ENCODE measurements around the gene POC1A.

Gene POC1A

GRCh38 chr3:52130966-52131622, 23.1 kb downstream of the POC1A start:
- Histone ChIP-seq H3K4me1 (ENCODE audit: low read depth, poor library complexity, severe bottlenecking) (no peaks in the 10 kb centered on the region), H2AFZ (ENCODE audit: low read depth) (no peak overlapping the region), H3K4me3 (IDR thresholded peaks at IDR 0.05; ENCODE audit: insufficient read depth, low read depth, low read length) (no peak overlapping the region), H4K20me1 (ENCODE audit: insufficient read depth) (no peaks in the 10 kb centered on the region), H3K36me3 (ENCODE audit: insufficient read depth) (no peaks in the 10 kb centered on the region), H3K27ac (no peak overlapping the region), H3K79me2 (ENCODE audit: insufficient read depth, low read depth) (no peaks in the 10 kb centered on the region), H3K9ac (no peak overlapping the region), H3K4me2 (no peak overlapping the region), H3K27me3 (ENCODE audit: insufficient read depth, low read depth) (no peaks in the 10 kb centered on the region)
- no peak for TF ChIP-seq CTCF (conservative IDR thresholded peaks at IDR 0.05; ENCODE audit: low read depth, low read length)

- Histone ChIP-seq H3K4me2 (no peak overlapping the region), H3K27ac (no peak overlapping the region), H3K4me3 (IDR thresholded peaks at IDR 0.05; ENCODE audit: insufficient read depth, low read depth, low read length) (no peak overlapping the region)
Measured at GRCh38 chr3:52128118-52128683, 26.0 kb downstream of the POC1A start.

GRCh38 chr3:52126500-52126899, 27.7 kb downstream of the POC1A start:
- no peaks in the 10 kb centered on the region for H3K79me2 ChIP-seq (ENCODE audit: insufficient read depth, low read depth)
- H3K9ac ChIP-seq: no peak overlapping the region
- no peaks in the 10 kb centered on the region for H3K27me3 ChIP-seq (ENCODE audit: insufficient read depth, low read depth)
- H3K36me3 ChIP-seq (ENCODE audit: insufficient read depth): no peaks in the 10 kb centered on the region
- H3K4me3 ChIP-seq (IDR thresholded peaks at IDR 0.05; ENCODE audit: insufficient read depth, low read depth, low read length): no peak overlapping the region
- H3K4me2 ChIP-seq: no peak overlapping the region
- H2AFZ ChIP-seq (ENCODE audit: low read depth): no peak overlapping the region
- H4K20me1 ChIP-seq (ENCODE audit: insufficient read depth): no peaks in the 10 kb centered on the region
- H3K27ac ChIP-seq: no peak overlapping the region
- H3K4me1 ChIP-seq (ENCODE audit: low read depth, poor library complexity, severe bottlenecking): no peaks in the 10 kb centered on the region
- no peak for TF ChIP-seq CTCF (conservative IDR thresholded peaks at IDR 0.05; ENCODE audit: low read depth, low read length)

More at GRCh38 chr3:52128118-52128683, 26.0 kb downstream of the POC1A start:
- H3K4me1 ChIP-seq (ENCODE audit: low read depth, poor library complexity, severe bottlenecking): no peaks in the 10 kb centered on the region
- no peak overlapping the region for H3K9ac ChIP-seq
- H3K27me3 ChIP-seq (ENCODE audit: insufficient read depth, low read depth): no peaks in the 10 kb centered on the region
- no peaks in the 10 kb centered on the region for H3K36me3 ChIP-seq (ENCODE audit: insufficient read depth)
- H4K20me1 ChIP-seq (ENCODE audit: insufficient read depth): no peaks in the 10 kb centered on the region
- H3K79me2 ChIP-seq (ENCODE audit: insufficient read depth, low read depth): no peaks in the 10 kb centered on the region
- H2AFZ ChIP-seq (ENCODE audit: low read depth): no peak overlapping the region
- TF ChIP-seq CTCF (conservative IDR thresholded peaks at IDR 0.05; ENCODE audit: low read depth, low read length): no peak

- TF ChIP-seq CTCF (conservative IDR thresholded peaks at IDR 0.05; ENCODE audit: low read depth, low read length): no peak
- H3K36me3 ChIP-seq (ENCODE audit: insufficient read depth): no peaks in the 10 kb centered on the region
- H3K4me2 ChIP-seq: no peak overlapping the region
- no peaks in the 10 kb centered on the region for H3K79me2 ChIP-seq (ENCODE audit: insufficient read depth, low read depth)
- no peak overlapping the region for H3K4me3 ChIP-seq (IDR thresholded peaks at IDR 0.05; ENCODE audit: insufficient read depth, low read depth, low read length)
- no peak overlapping the region for H2AFZ ChIP-seq (ENCODE audit: low read depth)
- H3K27ac ChIP-seq: no peak overlapping the region
- H3K4me1 ChIP-seq (ENCODE audit: low read depth, poor library complexity, severe bottlenecking): no peaks in the 10 kb centered on the region
- H3K27me3 ChIP-seq (ENCODE audit: insufficient read depth, low read depth): no peaks in the 10 kb centered on the region
- H3K9ac ChIP-seq: no peak overlapping the region
- no peaks in the 10 kb centered on the region for H4K20me1 ChIP-seq (ENCODE audit: insufficient read depth)
Measured at GRCh38 chr3:52126036-52126435, 28.2 kb downstream of the POC1A start.

Measured in KMS-11 (cell line).